Aorta (tissue), 5 donors: ENCODE data around the gene CAPZA1. TPM values are rescaled to one million over a fixed set of nuclear protein-coding genes. Genes with fewer than 3 reads are reported as not detected.

Source experiments
- ATAC-seq: fragments of 200-7000 bp; cut with Tn5 transposase; one replicate; pipeline ENCODE4 v1.9.1; 2022; ENCODE audit warnings: moderate library complexity; ENCODE audit not compliant: low FRiP score
- DNase-seq, 2 donors: peaks; one replicate each; pipeline ENCODE4 v3.0.0-alpha.2; 2020
- H3K27ac ChIP-seq, 2 donors: one replicate each; pipeline ENCODE4 v1.5.1; 2013; ENCODE audit warnings: low read length in 2 of 2, mild to moderate bottlenecking in 2 of 2, moderate library complexity in 2 of 2, control low read depth in 1 of 2, inconsistent platforms in 1 of 2, low read depth in 1 of 2
- H3K27me3 ChIP-seq, 2 donors: one replicate each; pipeline ENCODE4 v1.6.1; 2013; ENCODE audit warnings: control low read depth in 1 of 2, low read length in 1 of 2, mild to moderate bottlenecking in 1 of 2, moderate library complexity in 1 of 2; ENCODE audit not compliant: insufficient read depth in 2 of 2, control insufficient read depth in 1 of 2
- H3K36me3 ChIP-seq, 2 donors: one replicate each; pipeline ENCODE4 v1.6.1; 2013; ENCODE audit warnings: control low read depth in 1 of 2, low read length in 1 of 2, mild to moderate bottlenecking in 1 of 2; ENCODE audit not compliant: insufficient read depth in 2 of 2, control insufficient read depth in 1 of 2
- H3K4me1 ChIP-seq, 2 donors: one replicate each; pipeline ENCODE4 v1.6.1; 2013; ENCODE audit warnings: low read length in 2 of 2, control low read depth in 1 of 2, mild to moderate bottlenecking in 1 of 2, moderate library complexity in 1 of 2; ENCODE audit not compliant: insufficient read depth in 2 of 2, control insufficient read depth in 1 of 2
- H3K4me3 ChIP-seq, 2 donors: one replicate each; pipeline ENCODE4 v1.5.1; 2013; ENCODE audit warnings: low read length in 2 of 2, control low read depth in 1 of 2, mild to moderate bottlenecking in 1 of 2
- H3K9me3 ChIP-seq: one replicate; pipeline ENCODE4 v1.6.1; 2013; ENCODE audit warnings: mild to moderate bottlenecking, low read length; ENCODE audit not compliant: control insufficient read depth
- WGBS, 2 donors: extraction: QIAGEN DNeasy Blood & Tissue Kit; methylation state at CpG; one replicate each; pipeline ENCODE4 v1.1.7; 2013; 5-methylcytosine and 5-hydroxymethylcytosine counted together
- intact Hi-C, 2 donors: fragments of 100-400 bp; cut with DNase I; formaldehyde crosslinking; loops; one replicate each; pipeline versions ENCODE4 v1.14.2 to v1.15.0; 2022
- polyA plus RNA-seq, 2 donors: library from polyadenylated mRNA; stranded (reverse); fragments of 200-250 nt; gene quantifications; one replicate each; pipeline ENCODE4 v1.2.3, GENCODE V29; 2013
- total RNA-seq, 2 donors: library from RNA; stranded (reverse); fragmentation: NEBNext Ultra II Directional; extraction: Animal tissue kit (Norgen Biotek cat#: 25700); gene quantifications; one replicate each; pipeline ENCODE4 v1.2.1, GENCODE V29; 2021
- donor health status: healthy with polysubstance abuse.
- donor health status: Bipolar disorder and iron deficiency.
- donor health status: DM: no; HTN: no; CAD: no.
- donor health status: DM: no; HTN: no; CAD: no.
- donor health status: DM: yes; HTN: yes; CAD: no.

CAPZA1 gene
- total and polyA plus RNA-seq, 4 donors = 39.1 to 109 (median 85.0) TPM

GRCh38 chr1:112704391-112704933 is 84.8 kb downstream of the CAPZA1 start:
- intact Hi-C loops = loop anchor here in 1 of 2 donors (5.0 to 10.0 kb wide), 3 partner anchors 67 to 240 kb away; no protein-coding TSS in a partner anchor
- Histone ChIP-seq H3K36me3 (no peaks in the 10 kb centered on the region), H3K27ac (peak overlapping the region in 1 of 2 donors; percentile 69), H3K9me3 (no peaks in the 10 kb centered on the region), H3K27me3 (no peaks in the 10 kb centered on the region), H3K4me3 (peak overlapping the region; percentile 1 to 12), H3K4me1 (no peaks in the 10 kb centered on the region)
- no peak for ATAC-seq
- WGBS, 2 donors = 17% methylated on average over 7 of the region's 7 CpGs
- DNase-seq = no peak

- Histone ChIP-seq H3K27ac (peak overlapping the region; percentile 38 to 69), H3K27me3 (no peaks in the 10 kb centered on the region), H3K9me3 (no peaks in the 10 kb centered on the region), H3K4me1 (no peaks in the 10 kb centered on the region), H3K36me3 (no peaks in the 10 kb centered on the region), H3K4me3 (peak overlapping the region; percentile 7 to 91)
- DNase-seq (peak; percentile 91 to 92), ATAC-seq (peak; percentile 73)
- intact Hi-C loops = loop anchor here (1.0 to 10.0 kb wide), 7 partner anchors 33 to 313 kb away; partner anchors contain the start of genes CAPZA1 (in 2 of the 2), ST7L (in 2 of the 2) and MOV10 (in 1 of the 2)
- 1% methylated on average over 13 of the region's 13 CpGs for WGBS, 2 donors
These were observed 85.4 kb downstream of the CAPZA1 start for GRCh38 chr1:112704934-112705627.

- peak within 1 kb of the TSS; percentile 85 to 90 for H3K27ac ChIP-seq
- no peaks in the 10 kb centered on the region for H3K27me3 ChIP-seq
- H3K4me1 ChIP-seq = no peaks in the 10 kb centered on the region
- H3K4me3 ChIP-seq = peak within 1 kb of the TSS; percentile 75 to 91
- DNase-seq = peak; percentile 86 to 91
- 0 to 3% methylated on average over 28 to 61 of the region's 61 CpGs for WGBS, 2 donors
- ATAC-seq = peak; percentile 91
- H3K9me3 ChIP-seq = no peaks in the 10 kb centered on the region
- no peaks in the 10 kb centered on the region for H3K36me3 ChIP-seq
- intact Hi-C loops = loop anchor here (2.0 to 10.0 kb wide), 6 partner anchors 34 to 314 kb away; partner anchors contain the start of genes CAPZA1 (in 1 of the 2), CTTNBP2NL (in 1 of the 2), MOV10 (in 1 of the 2) and ST7L (in 1 of the 2)
These were observed 87.0 kb downstream of the CAPZA1 start, which contains the start of gene RHOC for GRCh38 chr1:112706505-112707220. Gene RHOC, minus strand, starts transcription at chr1:112707127. Its CDS starts 3,328 bp downstream, at chr1:112703799.

- no peaks in the 10 kb centered on the region for H3K4me1 ChIP-seq
- H3K4me3 ChIP-seq = peak overlapping the region; percentile 75 to 91
- ATAC-seq (peak; percentile 85), DNase-seq (peak; percentile 91 to 95)
- no peaks in the 10 kb centered on the region for H3K36me3 ChIP-seq
- intact Hi-C loops = loop anchor here (2.0 to 10.0 kb wide), 6 partner anchors 35 to 315 kb away; partner anchors contain the start of genes CAPZA1 (in 1 of the 2), CTTNBP2NL (in 1 of the 2), MOV10 (in 1 of the 2) and ST7L (in 1 of the 2)
- 2 to 3% methylated on average over 26 to 42 of the region's 42 CpGs for WGBS, 2 donors
- no peaks in the 10 kb centered on the region for H3K27me3 ChIP-seq
- peak overlapping the region in 1 of 2 donors; percentile 75 for H3K27ac ChIP-seq
- no peaks in the 10 kb centered on the region for H3K9me3 ChIP-seq
These were observed 87.8 kb downstream of the CAPZA1 start for GRCh38 chr1:112707221-112708001.

- no peaks in the 10 kb centered on the region for H3K27me3 ChIP-seq
- H3K4me3 ChIP-seq = no peak overlapping the region
- WGBS, 2 donors = 26 to 32% methylated on average over 6 of the region's 6 CpGs
- H3K9me3 ChIP-seq = no peaks in the 10 kb centered on the region
- no peaks in the 10 kb centered on the region for H3K4me1 ChIP-seq
- DNase-seq = peak in 1 of 2 donors; percentile 70
- no peaks in the 10 kb centered on the region for H3K36me3 ChIP-seq
- intact Hi-C loops = loop anchor here (5.0 to 10.0 kb wide), 5 partner anchors 36 to 316 kb away; partner anchors contain the start of genes CAPZA1 (in 1 of the 2), MOV10 (in 1 of the 2) and ST7L (in 1 of the 2)
- H3K27ac ChIP-seq = peak overlapping the region in 1 of 2 donors; percentile 55
- ATAC-seq = no peak
These were observed 88.4 kb downstream of the CAPZA1 start for GRCh38 chr1:112708002-112708448.

GRCh38 chr1:112708489-112708888 is 88.9 kb downstream of the CAPZA1 start:
- no peaks in the 10 kb centered on the region for H3K4me1 ChIP-seq
- no peaks in the 10 kb centered on the region for H3K27me3 ChIP-seq
- H3K9me3 ChIP-seq = no peaks in the 10 kb centered on the region
- no peak for ATAC-seq
- no peak overlapping the region for H3K4me3 ChIP-seq
- no peak overlapping the region for H3K27ac ChIP-seq
- H3K36me3 ChIP-seq = no peaks in the 10 kb centered on the region
- intact Hi-C loops = loop anchor here (5.0 to 10.0 kb wide), 5 partner anchors 36 to 316 kb away; partner anchors contain the start of genes CAPZA1 (in 1 of the 2), MOV10 (in 1 of the 2) and ST7L (in 1 of the 2)
- WGBS, 2 donors = 92 to 96% methylated on average over 3 of the region's 3 CpGs
- peak in 1 of 2 donors; percentile 0 for DNase-seq

GRCh38 chr1:112710159-112710558 is 90.5 kb downstream of the CAPZA1 start:
- intact Hi-C loops = loop anchor here (5.0 to 10.0 kb wide), 3 partner anchors 208 to 965 kb away; partner anchors contain the start of gene LRIG2 (in 1 of the 2)
- no peaks in the 10 kb centered on the region for H3K9me3 ChIP-seq
- DNase-seq (peak in 1 of 2 donors; percentile 55), ATAC-seq (no peak)
- H3K27ac ChIP-seq = no peak overlapping the region
- no peaks in the 10 kb centered on the region for H3K4me1 ChIP-seq
- no peaks in the 10 kb centered on the region for H3K27me3 ChIP-seq
- no peaks in the 10 kb centered on the region for H3K36me3 ChIP-seq
- WGBS, 2 donors = 92 to 94% methylated on average over 7 of the region's 7 CpGs
- H3K4me3 ChIP-seq = no peak overlapping the region
